Spleen (tissue), 11 donors: Measurements from ENCODE around the gene PRUNE2. TPM values are rescaled to one million over a fixed set of nuclear protein-coding genes. Genes with fewer than 3 reads are reported as not detected.

Source experiments
- DNase-seq: peaks from one replicate; pipeline ENCODE4 v3.0.0-alpha.2; 2020
- H3K27ac ChIP-seq, 8 donors: fragments of 200-600 bp; sonication (generic) in 7 of 8; 1 replicate in 4 of 8; 2 replicates in 4 of 8; pipeline versions ENCODE4 v1.5.0 to v1.8.0; 2016 to 2021; ENCODE audit warnings: inconsistent platforms in 4 of 8, mild to moderate bottlenecking in 4 of 8, moderate library complexity in 1 of 8
- H3K27me3 ChIP-seq, 7 donors: fragments of 200-600 bp; sonication (generic) in 6 of 7; replicated peaks in 1 of 7; 1 replicate in 4 of 7; 2 replicates in 3 of 7; pipeline versions ENCODE4 v1.5.0 to v1.8.0; 2016 to 2021; ENCODE audit warnings: inconsistent platforms in 3 of 7, mild to moderate bottlenecking in 1 of 7
- H3K36me3 ChIP-seq, 6 donors: fragments of 200-600 bp; sonication (generic) in 5 of 6; 1 replicate in 4 of 6; 2 replicates in 2 of 6; pipeline versions ENCODE4 v1.5.0 to v1.8.0; 2016 to 2021; ENCODE audit warnings: inconsistent platforms in 2 of 6
- H3K4me1 ChIP-seq, 6 donors: fragments of 200-600 bp; sonication (generic) in 5 of 6; 1 replicate in 3 of 6; 2 replicates in 3 of 6; pipeline versions ENCODE4 v1.5.0 to v1.8.0; 2016 to 2021; ENCODE audit warnings: inconsistent platforms in 3 of 6
- H3K4me3 ChIP-seq, 8 donors: fragments of 200-600 bp; sonication (generic) in 7 of 8; 1 replicate in 4 of 8; 2 replicates in 4 of 8; pipeline versions ENCODE4 v1.5.0 to v1.8.0; 2016 to 2021; ENCODE audit warnings: inconsistent platforms in 4 of 8, mild to moderate bottlenecking in 4 of 8, moderate library complexity in 2 of 8
- H3K9me3 ChIP-seq, 8 donors: fragments of 200-600 bp; sonication (generic) in 7 of 8; 1 replicate in 4 of 8; 2 replicates in 4 of 8; pipeline versions ENCODE4 v1.5.0 to v1.8.0; 2016 to 2021; ENCODE audit warnings: inconsistent platforms in 4 of 8
- POLR2A ChIP-seq, 3 donors: fragments of 450-650 bp; IDR thresholded peaks; one replicate each; pipeline ENCODE4 v1.5.1; 2017; ENCODE audit warnings: antibody characterized with exemption in 3 of 3, mild to moderate bottlenecking in 1 of 3
- POLR2AphosphoS5 ChIP-seq, 3 donors: sonication (generic); formaldehyde crosslinking; IDR thresholded peaks; one replicate each; pipeline ENCODE4 v1.5.1; 2017; ENCODE audit warnings: antibody characterized with exemption in 3 of 3
- WGBS, 5 donors: extraction: QIAGEN DNeasy Blood & Tissue Kit in 3 of 5; methylation state at CpG; one replicate each; pipeline versions ENCODE4 v1.1.5 to v1.1.7; 2013 to 2018; 5-methylcytosine and 5-hydroxymethylcytosine counted together
- intact Hi-C: fragments of 100-400 bp; cut with DNase I; formaldehyde crosslinking; loops from one replicate; pipeline ENCODE4 v1.15.0; 2023; ENCODE audit warnings: low total_unique reads
- polyA plus RNA-seq, 3 donors: library from polyadenylated mRNA; stranded (reverse); fragments of 200-250 nt; gene quantifications; one replicate each; pipeline ENCODE4 v1.2.1, GENCODE V29; 2013
- total RNA-seq, 7 donors: library from RNA; depleted of rRNA in 3 of 7; stranded (reverse); fragments of >200 nt in 3 of 7; fragmentation: NEBNext Ultra II Directional in 4 of 7; extraction: Animal tissue kit (Norgen Biotek cat#: 25700) in 4 of 7; gene quantifications; one replicate each; pipeline versions ENCODE4 v1.1.0 to v1.2.1, GENCODE V29; 2016 to 2021
- TF ChIP-seq, protein P1 (sequence below), 11 experiments: fragments of 200-600 bp in 7 of 11; fragments of 450-650 bp in 4 of 11; sonication (generic) in 4 of 11; IDR thresholded peaks in 8 of 11; conservative IDR thresholded peaks in 3 of 11; 1 replicate in 7 of 11; 2 replicates in 4 of 11; pipeline versions ENCODE4 v1.4.0 to v1.8.0; 2016 to 2021; ENCODE audit warnings: antibody characterized with exemption in 11 of 11, inconsistent platforms in 4 of 11, mild to moderate bottlenecking in 1 of 11
- donor health status: healthy with polysubstance abuse.
- donor health status: DM: no; HTN: no; CAD: no; lungs with moderate emphysema.
- donor health status: DM: no; HTN: no; CAD: no.
- donor health status: Bipolar disorder and iron deficiency.
- donor health status: healthy.
- donor health status: DM: no; HTN: no; CAD: no.
- donor health status: DM: yes; HTN: yes; CAD: no.

Gene PRUNE2
- total and polyA plus RNA-seq, 10 donors, result 3.3 to 23.6 (median 14.0) TPM

GRCh38 chr9:76615177-76615603, 290.7 kb downstream of the PRUNE2 start:
- peak overlapping the region in 2 of 8 donors; percentile 12 to 34 for H3K4me3 ChIP-seq
- intact Hi-C loops, result no loop called here
- no peaks in the 10 kb centered on the region for H3K36me3 ChIP-seq
- no peak for DNase-seq
- peak overlapping the region; percentile 9 to 85 (median 66) for H3K27ac ChIP-seq
- no peak for TF ChIP-seq POLR2AphosphoS5 (IDR thresholded peaks at IDR 0.05)
- TF ChIP-seq, protein P1, sequence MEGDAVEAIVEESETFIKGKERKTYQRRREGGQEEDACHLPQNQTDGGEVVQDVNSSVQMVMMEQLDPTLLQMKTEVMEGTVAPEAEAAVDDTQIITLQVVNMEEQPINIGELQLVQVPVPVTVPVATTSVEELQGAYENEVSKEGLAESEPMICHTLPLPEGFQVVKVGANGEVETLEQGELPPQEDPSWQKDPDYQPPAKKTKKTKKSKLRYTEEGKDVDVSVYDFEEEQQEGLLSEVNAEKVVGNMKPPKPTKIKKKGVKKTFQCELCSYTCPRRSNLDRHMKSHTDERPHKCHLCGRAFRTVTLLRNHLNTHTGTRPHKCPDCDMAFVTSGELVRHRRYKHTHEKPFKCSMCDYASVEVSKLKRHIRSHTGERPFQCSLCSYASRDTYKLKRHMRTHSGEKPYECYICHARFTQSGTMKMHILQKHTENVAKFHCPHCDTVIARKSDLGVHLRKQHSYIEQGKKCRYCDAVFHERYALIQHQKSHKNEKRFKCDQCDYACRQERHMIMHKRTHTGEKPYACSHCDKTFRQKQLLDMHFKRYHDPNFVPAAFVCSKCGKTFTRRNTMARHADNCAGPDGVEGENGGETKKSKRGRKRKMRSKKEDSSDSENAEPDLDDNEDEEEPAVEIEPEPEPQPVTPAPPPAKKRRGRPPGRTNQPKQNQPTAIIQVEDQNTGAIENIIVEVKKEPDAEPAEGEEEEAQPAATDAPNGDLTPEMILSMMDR (IDR thresholded peaks at IDR 0.05 in 8 of 11, conservative IDR thresholded peaks at IDR 0.05 in 3 of 11), result no peak
- TF ChIP-seq POLR2A (IDR thresholded peaks at IDR 0.05), result no peak
- H3K9me3 ChIP-seq, result no peaks in the 10 kb centered on the region
- 20 to 35% (median 31%) methylated on average over 8 of the region's 8 CpGs for WGBS, 5 donors
- no peaks in the 10 kb centered on the region for H3K27me3 ChIP-seq
- peaks cover 0 to 48% (median 6%) of the 10 kb centered on the region in 6 donors for H3K4me1 ChIP-seq

- Histone ChIP-seq H3K4me3 (no peak overlapping the region), H3K27ac (peak overlapping the region in 3 of 8 donors; percentile 23 to 85 (median 75)), H3K36me3 (no peaks in the 10 kb centered on the region), H3K4me1 (peaks cover 0 to 45% (median 8%) of the 10 kb centered on the region in 6 donors), H3K27me3 (no peaks in the 10 kb centered on the region), H3K9me3 (no peaks in the 10 kb centered on the region)
- 79 to 90% (median 86%) methylated on average over 4 of the region's 4 CpGs for WGBS, 5 donors
- TF ChIP-seq POLR2A (IDR thresholded peaks at IDR 0.05) (no peak), POLR2AphosphoS5 (IDR thresholded peaks at IDR 0.05) (no peak)
- TF ChIP-seq, protein P1 (IDR thresholded peaks at IDR 0.05 in 8 of 11, conservative IDR thresholded peaks at IDR 0.05 in 3 of 11), result no peak
- intact Hi-C loops, result no loop called here
- no peak for DNase-seq
Observed at GRCh38 chr9:76613974-76614373, 291.9 kb downstream of the PRUNE2 start.

DNA sequence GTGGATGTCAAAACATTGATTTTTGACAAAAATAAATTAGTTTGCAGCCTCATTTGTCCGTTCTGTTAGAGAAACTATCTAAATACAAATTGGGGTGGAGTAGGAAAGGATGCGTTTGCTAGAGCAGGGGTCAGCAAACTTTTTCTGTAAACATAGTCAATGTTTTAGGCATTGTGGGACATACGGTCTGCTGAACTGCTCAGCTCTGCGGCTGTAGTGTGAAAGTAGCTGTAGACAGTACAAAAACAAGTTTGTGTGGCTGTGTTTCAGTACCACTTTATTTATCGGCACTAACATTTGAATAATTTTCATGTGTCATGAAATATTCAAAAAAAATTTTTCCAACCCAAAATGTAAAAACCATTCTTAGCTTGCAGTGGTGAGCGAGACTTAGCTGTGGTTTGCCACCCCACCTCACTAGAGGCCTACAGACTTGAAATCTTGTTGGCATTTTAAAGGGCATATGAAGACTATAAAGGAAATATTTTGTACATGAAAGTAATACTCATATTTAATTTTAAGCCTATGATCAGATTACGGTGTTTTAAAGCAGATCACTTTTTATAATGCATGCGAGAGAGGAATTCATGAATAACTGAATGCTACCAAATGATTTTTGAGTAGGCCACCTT, 292.6 kb downstream of the PRUNE2 start:
- 84 to 91% (median 87%) methylated on average over 8 of the region's 8 CpGs for WGBS, 5 donors
- TF ChIP-seq POLR2AphosphoS5 (IDR thresholded peaks at IDR 0.05) (no peak), POLR2A (IDR thresholded peaks at IDR 0.05) (no peak)
- TF ChIP-seq, protein P1 (IDR thresholded peaks at IDR 0.05 in 8 of 11, conservative IDR thresholded peaks at IDR 0.05 in 3 of 11), result no peak

DNA sequence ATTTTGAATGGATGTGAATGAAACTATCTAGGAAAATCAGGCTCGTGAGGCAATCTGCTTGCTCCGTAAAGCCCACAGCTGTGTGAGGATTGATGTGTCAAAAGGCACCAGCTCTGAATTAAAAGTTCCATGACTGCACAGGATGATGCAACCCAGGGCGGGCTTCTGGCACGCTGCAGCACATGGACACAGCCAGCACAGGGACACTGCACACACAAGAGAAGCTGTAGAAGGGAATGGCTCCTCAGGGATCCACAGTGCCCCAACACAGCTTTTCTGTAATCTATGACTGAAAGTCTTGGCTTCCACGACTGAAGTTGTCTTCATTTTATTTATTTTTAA, 295.9 kb downstream of the PRUNE2 start:
- H3K36me3 ChIP-seq, result no peaks in the 10 kb centered on the region
- WGBS, 5 donors, result 48 to 85% (median 66%) methylated on average over 5 of the region's 5 CpGs
- H3K4me1 ChIP-seq, result peaks cover 0 to 53% (median 7%) of the 10 kb centered on the region in 6 donors
- no peak for DNase-seq
- no peaks in the 10 kb centered on the region for H3K9me3 ChIP-seq
- peak in 2 of 3 donors; percentile 55 to 67 for TF ChIP-seq POLR2AphosphoS5 (IDR thresholded peaks at IDR 0.05)
- TF ChIP-seq, protein P1 (IDR thresholded peaks at IDR 0.05 in 8 of 11, conservative IDR thresholded peaks at IDR 0.05 in 3 of 11), result no peak
- TF ChIP-seq POLR2A (IDR thresholded peaks at IDR 0.05), result no peak
- intact Hi-C loops, result no loop called here
- H3K4me3 ChIP-seq, result peak overlapping the region in 1 of 8 donors; percentile 35
- H3K27me3 ChIP-seq, result no peaks in the 10 kb centered on the region
- H3K27ac ChIP-seq, result peak overlapping the region in 4 of 8 donors; percentile 57 to 75 (median 68)

More for the DNA sequence above, 292.6 kb downstream of the PRUNE2 start:
- Histone ChIP-seq H3K4me1 (peaks cover 0 to 45% (median 8%) of the 10 kb centered on the region in 6 donors), H3K9me3 (no peaks in the 10 kb centered on the region), H3K27ac (peak overlapping the region in 1 of 8 donors; percentile 23), H3K4me3 (no peak overlapping the region), H3K27me3 (no peaks in the 10 kb centered on the region), H3K36me3 (no peaks in the 10 kb centered on the region)
- DNase-seq, result no peak
- intact Hi-C loops, result no loop called here
